NCI-H226 (cell line): Measurements from ENCODE around the gene KMT5B.
A peak's percentile ranks its signal among the peaks of the same experiment; 100 is the strongest.

ENCODE experiments used
- DNase-seq: peaks from one replicate; pipeline ENCODE4 v3.0.0-alpha.2; 2015

The KMT5B gene

GRCh38 chr11:68179847-68180246 is 33.2 kb downstream of the KMT5B start:
- no peak for DNase-seq

GRCh38 chr11:68177877-68178276 is 35.2 kb downstream of the KMT5B start:
- no peak for DNase-seq

- DNase-seq: no peak
Observed at GRCh38 chr11:68173926-68174325, 39.2 kb downstream of the KMT5B start.

GRCh38 chr11:68169442-68169841 is 43.7 kb downstream of the KMT5B start:
- DNase-seq: no peak

GRCh38 chr11:68168694-68169093 is 44.4 kb downstream of the KMT5B start:
- DNase-seq: no peak

- no peak for DNase-seq
Observed at GRCh38 chr11:68167474-68167873, 45.6 kb downstream of the KMT5B start.

GRCh38 chr11:68166969-68167368 is 46.1 kb downstream of the KMT5B start:
- DNase-seq: no peak

- no peak for DNase-seq
Observed at GRCh38 chr11:68165601-68166000, 47.5 kb downstream of the KMT5B start.

GRCh38 chr11:68164437-68164836 is 48.7 kb downstream of the KMT5B start:
- peak; percentile 52 for DNase-seq

GRCh38 chr11:68163691-68164090 is 49.4 kb downstream of the KMT5B start:
- DNase-seq: no peak

- no peak for DNase-seq
Observed at GRCh38 chr11:68160100-68160695, 52.9 kb downstream of the KMT5B start.

GRCh38 chr11:68159665-68160064 is 53.4 kb downstream of the KMT5B start:
- no peak for DNase-seq

GRCh38 chr11:68159161-68159560 is 53.9 kb downstream of the KMT5B start:
- no peak for DNase-seq

- DNase-seq: no peak
Observed at GRCh38 chr11:68158580-68158979, 54.5 kb downstream of the KMT5B start.

GRCh38 chr11:68153742-68154141 is 59.4 kb downstream of the KMT5B start:
- DNase-seq: no peak

GRCh38 chr11:68150037-68150436 is 63.1 kb downstream of the KMT5B start:
- peak; percentile 92 for DNase-seq

GRCh38 chr11:68149417-68149816 is 63.7 kb downstream of the KMT5B start:
- no peak for DNase-seq

GRCh38 chr11:68148879-68149278 is 64.2 kb downstream of the KMT5B start:
- DNase-seq: no peak

GRCh38 chr11:68148071-68148805 is 64.9 kb downstream of the KMT5B start:
- no peak for DNase-seq

GRCh38 chr11:68146704-68147474 is 66.2 kb downstream of the KMT5B start:
- DNase-seq: no peak

GRCh38 chr11:68146010-68146540 is 67.0 kb downstream of the KMT5B start:
- no peak for DNase-seq

GRCh38 chr11:68145120-68145866 is 67.8 kb downstream of the KMT5B start:
- no peak for DNase-seq

GRCh38 chr11:68143310-68143689 is 69.8 kb downstream of the KMT5B start:
- no peak for DNase-seq
